Measurements from ENCODE around the gene IDH3A. TPM values are rescaled to one million over a fixed set of nuclear protein-coding genes. Genes with fewer than 3 reads are reported as not detected.
"Not testable (repeated sequence)": the region's sequence is repeated elsewhere in the genome, so short reads cannot be mapped to it uniquely, and the experiment has no call there.

The IDH3A gene
- total RNA-seq, 1 donor from 2014 or later, result 99.2 TPM

DNA sequence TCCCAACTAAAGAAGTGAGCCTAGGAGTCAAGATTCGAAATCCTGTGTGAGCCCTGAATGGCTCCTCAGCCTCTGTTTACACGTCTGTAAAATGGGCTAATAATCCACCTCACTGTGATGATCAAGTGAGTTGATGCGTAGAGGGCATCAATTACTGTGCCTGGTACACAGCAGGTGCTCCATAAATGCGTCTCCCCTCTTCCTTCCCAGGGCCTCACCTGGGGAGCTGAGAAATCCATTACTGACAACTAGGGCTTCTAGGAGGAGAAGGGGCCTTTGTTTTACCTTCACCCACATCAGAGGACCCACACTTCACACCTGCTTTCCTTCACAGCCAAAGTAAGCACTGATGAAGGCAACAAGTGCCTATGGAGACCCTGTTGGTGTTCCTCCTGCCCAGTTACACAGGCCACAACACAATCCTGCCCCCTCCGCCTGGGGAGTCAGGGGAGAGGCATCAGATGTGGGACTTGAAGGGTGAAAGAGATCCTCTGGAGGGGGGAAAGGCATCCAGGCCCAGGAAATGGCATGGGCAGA lies 19.3 kb upstream of the IDH3A start:
- no peak for ATAC-seq

DNA sequence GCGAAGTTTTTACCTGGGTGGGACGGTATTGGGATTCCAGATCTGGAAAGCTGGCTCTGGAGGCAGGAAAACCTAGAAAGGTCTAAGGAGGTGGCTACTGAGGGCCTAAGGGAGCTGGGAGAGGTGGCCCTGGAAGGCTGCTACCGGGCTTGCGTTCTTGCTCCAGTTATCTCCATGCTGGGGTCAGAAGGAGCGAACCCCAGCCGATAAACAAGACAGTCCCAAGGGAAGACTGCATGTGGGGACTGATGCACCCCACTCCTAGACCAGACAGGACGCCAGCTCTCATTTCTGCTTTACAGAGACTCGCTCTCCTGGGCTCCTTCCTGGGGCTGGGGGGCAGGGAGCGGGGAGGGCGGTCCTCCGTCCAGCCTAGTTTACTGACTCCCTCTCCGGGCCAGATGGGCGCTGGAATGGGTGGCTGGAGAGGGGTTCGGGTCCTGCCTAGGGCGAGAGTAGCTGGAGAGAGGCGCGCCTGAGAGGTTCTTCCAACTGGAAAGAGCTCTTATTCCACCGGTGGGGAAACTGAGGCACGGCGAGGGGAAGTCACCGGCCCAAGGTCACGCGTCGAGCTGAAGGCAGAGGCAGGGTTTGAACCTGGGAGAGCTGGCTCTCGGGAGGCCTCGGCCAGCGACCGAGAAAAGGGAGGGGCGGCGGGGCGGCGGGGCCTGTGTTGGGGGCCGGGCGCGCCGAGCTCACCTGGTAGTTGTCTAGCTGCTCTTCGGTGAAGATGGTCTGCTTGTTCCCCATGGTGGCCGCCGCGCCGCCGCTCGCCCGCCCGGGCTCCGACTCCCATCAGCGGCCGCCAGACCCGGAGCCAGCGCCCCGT lies 18.5 kb upstream of the IDH3A start:
- no peak for ATAC-seq

DNA sequence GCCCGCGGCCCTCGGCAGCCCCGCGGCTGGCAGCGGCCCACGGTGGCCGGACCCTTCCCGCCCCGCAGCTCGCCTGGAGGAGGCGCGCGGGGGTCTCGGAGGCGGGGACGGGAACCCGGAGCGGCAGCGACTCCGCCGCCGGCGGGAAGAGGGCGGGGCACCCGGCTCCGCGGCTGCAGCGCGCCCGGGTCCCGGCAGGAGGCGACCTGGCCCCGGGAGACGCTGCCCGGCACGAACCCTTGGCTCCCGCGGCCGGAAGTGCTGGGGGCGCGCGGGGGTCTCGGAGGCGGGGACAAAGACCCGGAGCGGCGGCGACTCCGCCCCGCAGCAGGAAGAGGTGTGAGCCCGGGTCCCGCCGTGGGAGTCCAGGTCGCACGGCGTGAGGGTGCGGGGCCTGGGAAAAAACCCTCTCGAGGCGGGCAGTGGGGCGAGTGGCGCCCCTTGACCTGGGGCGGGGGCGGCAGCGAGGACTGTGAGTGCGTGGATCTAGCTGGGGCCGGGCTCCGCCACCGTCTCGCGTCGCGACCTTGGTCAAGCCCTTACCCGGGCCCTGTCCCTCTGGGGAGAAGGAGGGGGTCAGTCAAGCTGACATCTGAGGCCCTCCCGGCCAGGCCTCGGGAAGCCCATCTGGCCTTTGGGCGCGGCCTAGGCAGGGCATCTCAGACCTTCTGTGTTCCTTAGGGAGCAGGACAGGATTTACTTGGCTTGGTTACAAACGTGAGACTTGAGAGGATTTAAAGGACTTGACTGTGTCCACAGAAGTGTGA lies 17.7 kb upstream of the IDH3A start, which contains the start of gene CIB2:
Gene CIB2, minus strand, starts transcription at position 151 of the 767 bp plus-strand sequence. CDS start 230 bp downstream, outside the sequence.
- ATAC-seq, result peak; percentile 68

DNA sequence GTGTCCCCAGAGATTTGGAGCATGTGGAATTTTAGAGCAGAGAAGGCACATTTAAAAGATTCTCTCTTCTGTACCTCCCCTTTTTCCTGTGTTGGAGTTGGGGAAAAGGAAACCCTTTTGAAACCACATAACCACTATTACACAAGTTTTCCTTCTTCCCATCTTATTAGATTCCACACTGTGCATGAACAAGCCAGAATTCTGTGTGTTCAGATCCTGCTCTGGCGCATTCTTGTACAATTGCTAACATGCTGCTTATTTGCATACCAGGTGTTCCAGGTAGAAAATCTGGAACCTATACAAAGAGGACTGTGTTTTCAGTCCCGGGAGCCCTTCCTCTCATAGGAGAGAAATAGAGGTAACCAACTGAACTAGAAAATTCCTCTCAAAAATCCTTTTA lies 15.4 kb upstream of the IDH3A start:
- peak; percentile 87 for ATAC-seq

DNA sequence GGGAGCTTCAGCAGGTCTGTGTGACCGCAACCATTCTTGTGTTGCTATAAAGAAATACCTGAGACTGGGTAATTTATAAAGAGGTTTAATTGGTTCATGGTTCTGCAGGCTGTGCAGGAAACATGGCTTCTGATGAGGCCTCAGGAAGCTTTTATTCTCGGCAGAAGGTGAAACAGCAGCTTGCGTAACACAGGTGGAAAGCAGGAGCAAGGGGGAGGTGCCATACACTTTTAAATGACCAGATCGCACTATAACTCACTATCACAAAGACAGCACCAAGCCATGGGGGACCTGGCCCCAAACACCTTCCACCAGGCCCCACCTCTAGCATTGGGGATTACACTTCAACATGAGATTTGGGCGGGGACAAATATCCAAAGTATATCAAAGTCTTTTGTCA lies 9.6 kb upstream of the IDH3A start:
- ATAC-seq, result no peak

DNA sequence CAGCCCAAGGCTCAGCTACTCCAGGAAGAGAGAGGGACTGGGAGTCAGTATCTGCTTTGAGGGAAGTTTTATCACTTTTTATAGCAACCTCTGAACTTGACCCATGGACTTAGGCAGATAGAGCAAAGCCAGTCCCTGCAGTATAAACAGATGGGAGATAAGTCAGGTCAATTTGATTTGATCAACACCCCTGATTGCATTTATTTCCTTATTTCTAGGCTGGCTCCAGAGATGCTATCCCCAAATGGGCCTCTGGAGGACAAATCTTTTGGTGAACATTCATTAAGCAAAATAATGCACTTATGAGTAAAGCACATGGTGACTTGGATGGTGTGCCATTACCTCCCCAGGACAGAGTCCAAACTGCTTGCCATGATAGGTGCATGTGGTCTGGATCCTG lies 8.9 kb upstream of the IDH3A start:
- no peak for ATAC-seq

DNA sequence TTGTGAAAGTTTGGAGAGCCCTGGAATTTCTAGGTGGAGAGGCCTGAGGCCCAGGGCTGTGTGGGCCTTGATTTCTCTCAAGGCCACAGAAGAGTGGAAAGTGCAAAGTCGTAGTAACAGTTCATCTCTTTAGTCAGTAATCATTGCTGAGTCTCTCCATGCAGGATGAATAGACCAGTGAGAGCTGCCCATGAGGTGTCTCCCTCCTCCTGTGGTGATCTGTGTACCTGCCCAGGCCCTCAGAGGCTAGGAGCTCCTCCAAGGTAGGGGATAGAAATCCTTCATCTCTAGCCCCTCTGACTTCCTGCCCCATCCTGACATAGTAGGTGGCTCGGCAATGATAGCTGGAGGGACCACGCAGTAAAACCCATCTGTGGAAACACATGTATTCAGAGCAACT lies 6.8 kb upstream of the IDH3A start:
- no peak for ATAC-seq

DNA sequence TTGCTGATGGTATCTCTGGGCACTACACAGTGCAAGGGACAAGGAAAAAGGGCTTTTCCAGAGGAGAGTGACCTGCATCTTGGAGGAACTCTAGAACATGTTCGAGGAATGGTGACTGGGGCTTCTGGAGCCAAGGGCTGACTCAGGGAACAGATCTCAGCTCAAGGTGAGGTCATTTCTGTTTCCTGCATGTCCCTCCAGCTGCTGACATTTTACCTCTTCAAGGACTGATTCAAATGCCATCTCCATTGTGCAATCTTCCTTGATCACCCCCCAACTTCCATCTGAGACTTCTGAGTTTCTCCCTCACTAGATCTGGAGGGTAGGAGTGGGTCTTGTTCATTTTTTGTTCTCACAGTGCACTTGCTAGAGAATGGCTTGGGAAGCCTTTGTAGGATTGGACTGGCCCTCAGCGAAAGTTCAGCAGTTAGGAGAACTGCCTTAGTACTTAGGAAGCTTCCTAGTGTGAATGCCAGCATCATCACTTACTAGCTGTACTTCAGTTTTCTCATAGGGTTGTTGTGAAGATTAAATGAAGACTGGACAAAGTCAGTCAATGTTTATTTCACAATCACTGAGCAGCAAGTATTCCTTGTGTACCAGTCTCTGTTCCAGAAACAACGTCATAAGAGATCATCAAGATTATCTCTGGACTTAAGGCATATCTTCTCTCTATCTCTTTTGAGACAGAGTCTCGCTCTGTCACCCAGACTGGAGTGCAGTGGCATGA lies 2.6 kb upstream of the IDH3A start:
- peak; percentile 4 for ATAC-seq

DNA sequence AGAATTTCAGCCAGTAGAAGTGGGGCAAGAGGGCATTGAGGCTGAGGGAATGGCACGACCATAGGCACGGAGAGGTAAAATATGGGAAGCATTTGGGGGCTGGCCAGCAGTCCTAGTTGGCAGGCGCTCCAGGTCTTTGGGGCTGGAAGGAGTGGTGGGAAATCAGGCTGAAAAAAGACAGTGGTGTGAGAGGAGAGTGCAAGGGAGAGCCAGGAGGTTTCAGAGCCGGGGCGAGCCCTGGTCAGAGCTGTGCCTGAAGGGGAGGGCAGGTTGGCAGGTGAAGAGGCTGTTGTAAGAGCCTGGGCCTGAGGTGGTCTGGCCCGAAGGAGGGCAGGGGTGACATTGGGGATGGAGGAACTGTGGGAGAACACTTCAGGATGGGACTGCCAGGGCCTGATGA lies 1.6 kb upstream of the IDH3A start:
- no peak for ATAC-seq

DNA sequence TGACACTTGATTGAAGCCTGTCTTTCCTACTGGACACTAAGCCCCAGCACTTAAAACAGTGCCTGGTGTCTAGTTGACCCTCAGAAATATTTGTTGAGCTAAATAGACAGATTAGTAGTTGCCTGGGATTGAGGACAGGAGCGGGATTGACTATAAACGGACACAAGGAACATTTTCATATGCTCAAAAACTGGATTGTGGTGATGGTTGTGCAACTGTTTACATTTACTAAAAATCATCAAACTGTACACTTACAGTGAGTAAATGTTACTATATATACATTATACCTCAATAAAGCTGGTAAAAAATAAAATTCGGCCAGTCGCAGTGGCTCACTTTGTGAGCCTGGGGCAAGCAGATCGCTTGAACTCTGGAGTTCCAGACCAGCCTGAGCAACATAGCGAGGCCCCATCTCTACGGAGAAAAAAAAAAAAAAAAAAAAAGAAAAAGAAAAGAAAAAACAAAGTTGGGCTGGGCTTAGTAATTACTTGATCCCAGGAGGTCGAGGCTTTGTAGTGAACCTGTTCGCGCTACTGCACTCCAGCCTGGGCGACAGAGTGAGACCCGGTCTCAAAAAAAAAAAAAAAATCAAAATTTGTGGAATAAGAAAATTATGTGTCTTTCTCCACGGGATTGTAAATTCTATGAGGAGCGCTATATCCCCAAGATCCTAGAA lies 632 bp upstream of the IDH3A start:
- no peak for ATAC-seq

DNA sequence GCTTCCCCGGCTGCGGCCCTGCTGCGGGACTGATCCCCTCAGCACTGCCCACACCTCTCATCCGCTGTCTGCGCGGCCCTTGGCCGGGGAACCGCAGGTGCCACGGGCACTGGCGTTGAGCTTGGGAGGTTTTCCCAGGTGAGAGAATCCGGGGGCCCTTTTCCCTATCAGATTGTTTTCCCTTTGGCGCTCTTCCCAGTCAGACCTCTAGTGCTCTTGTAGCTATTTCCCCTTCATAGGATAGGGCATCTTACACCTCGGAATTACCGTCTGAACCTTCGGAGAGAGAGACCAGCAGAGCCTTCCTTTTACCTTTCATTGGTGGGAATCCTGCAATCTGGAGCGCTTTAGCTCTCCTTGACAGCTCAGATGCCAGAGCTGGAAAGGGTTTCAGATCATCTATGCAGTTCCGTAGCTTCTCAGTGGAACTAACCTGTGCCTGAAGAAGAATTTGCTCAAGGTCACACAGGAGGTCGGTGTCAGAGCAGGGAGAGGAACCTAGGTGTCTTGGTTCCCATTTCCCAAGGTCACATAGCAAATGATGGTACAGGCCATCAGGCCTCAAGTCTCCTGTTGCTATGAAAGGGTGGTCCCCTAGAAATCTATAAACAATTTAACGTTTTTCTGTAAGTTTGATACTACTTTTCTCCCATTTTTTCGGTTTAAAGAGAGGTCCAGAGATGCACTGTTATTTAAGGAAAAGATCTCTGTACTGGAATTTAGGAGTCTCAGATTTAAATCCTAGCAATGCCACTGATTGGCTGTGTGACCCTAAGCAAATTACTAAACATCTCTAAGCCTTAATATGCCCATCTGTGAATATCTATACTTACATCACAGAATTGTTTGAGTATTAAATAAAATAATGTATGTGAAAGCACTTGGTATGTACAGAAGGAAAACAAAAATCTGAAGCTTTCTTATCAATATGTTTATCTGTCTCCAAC lies 916 bp downstream of the IDH3A start:
- no peak for ATAC-seq

DNA sequence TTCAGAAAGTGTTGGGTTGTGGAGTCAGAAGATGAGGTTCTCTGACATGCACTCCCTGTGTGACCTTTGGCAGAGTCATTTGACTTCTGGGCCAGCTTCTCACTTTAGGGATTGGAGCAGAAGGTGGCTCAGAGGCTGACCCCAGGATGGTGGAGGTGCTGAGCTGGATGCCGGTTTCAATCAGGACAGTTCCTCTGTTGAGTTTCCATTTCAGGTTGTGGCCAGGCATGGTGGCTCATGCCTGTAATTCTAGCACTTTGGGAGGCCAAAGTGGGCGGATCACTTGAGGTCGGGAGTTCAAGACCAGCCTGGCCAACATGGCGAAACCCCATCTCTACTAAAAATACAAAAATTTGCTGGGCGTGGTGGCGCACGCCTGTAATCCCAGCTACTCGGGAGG lies 1.9 kb downstream of the IDH3A start:
- not testable (repeated sequence) for ATAC-seq

DNA sequence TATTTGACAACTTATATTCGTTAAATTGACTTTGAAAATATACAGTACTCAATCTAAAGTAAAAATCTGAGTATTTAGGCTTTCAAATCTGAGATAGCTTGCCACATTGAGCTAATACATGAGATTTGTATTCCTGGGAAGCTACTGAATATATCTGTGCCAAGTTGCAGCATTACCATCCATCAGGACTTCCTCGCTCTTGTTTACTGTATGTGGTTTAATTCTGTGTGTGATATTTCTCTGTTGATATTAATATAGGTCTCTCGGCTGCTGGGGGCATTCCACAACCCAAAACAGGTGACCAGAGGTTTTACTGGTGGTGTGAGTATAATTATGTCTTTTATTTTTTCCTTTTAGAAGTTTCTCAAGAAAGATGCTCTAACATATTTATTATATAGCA lies 5.8 kb downstream of the IDH3A start:
- ATAC-seq, result no peak

DNA sequence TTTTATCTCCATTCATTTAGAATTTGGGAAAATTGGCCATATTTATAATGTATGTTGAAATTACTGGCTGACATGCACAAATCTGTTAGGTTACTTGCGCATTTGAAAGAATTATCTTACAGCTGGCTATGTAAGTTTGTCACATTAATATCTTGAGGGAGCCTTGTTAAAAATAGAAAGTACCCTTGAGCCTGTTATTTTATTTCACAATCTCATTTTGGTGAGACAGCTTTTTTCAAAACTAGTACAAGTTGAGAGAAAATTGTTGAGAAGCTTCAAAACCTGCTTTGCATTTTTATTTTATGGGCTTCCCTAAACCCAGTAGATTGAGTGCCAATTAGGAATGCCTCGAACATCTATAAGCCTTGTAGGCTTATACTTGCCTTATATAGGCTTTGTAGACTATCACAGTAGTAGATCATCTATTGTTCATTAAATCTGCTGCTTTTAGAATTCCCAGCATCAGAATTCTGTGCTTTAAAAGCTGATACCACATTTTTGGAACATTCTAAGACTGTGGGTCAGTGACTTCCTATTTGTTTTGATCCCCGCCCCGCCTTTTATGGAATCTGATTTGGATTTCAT lies 6.3 kb downstream of the IDH3A start:
- ATAC-seq, result no peak

DNA sequence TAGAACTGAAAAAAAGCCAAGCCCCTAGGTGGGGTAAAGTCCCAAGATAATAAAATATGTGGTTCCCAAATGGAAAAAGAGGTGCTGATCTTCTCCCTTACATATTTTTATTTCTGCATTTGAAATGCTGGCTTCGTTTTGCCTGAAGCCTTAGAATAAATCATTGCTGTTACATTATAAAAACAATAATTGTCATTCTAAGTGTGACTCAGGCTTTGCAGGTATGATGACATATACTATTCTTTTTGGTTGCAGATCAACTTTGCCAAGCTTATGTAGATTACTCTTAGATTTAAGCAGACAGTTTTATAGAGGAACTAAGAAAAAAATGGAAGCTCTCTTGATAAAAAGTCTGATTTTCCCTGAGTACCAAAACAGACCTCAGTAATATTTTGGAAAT lies 7.5 kb downstream of the IDH3A start:
- peak; percentile 85 for ATAC-seq

DNA sequence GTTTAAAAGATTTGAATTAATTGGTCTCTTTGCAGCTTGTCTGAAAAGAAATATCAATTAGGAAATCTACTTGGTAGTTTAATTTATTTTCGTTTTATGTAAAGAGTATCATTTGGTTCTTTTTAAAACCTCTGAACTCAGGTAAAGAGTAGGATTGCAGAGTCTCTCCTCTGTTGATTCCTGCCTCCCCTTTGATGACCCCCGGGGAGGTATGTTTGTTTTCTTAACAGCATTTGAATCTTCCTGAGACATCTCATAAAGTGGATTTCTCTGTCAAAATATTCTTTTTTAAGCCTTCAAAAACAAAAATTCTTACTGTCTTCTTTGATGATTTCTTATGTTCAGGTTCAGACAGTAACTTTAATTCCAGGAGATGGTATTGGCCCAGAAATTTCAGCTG lies 8.0 kb downstream of the IDH3A start:
- no peak for ATAC-seq

DNA sequence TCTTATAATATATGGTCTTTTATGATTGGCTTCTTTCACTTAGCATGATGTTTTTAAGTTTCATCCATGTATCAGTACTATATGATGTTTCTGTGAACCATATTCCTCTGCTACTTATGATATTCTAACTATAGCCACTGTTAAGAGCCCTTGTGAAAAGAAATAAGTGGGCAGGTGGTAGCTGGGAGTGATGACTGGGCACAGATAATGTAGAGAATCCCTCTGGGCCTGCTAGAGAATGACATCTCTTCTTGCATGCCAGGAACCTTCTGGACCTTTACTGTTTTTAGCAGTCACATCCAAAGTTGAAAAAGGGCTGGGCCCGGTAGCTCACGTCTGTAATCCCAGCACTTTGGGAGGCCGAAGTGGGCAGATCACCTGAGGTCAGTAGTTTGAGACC lies 10.2 kb downstream of the IDH3A start:
- ATAC-seq, result no peak

DNA sequence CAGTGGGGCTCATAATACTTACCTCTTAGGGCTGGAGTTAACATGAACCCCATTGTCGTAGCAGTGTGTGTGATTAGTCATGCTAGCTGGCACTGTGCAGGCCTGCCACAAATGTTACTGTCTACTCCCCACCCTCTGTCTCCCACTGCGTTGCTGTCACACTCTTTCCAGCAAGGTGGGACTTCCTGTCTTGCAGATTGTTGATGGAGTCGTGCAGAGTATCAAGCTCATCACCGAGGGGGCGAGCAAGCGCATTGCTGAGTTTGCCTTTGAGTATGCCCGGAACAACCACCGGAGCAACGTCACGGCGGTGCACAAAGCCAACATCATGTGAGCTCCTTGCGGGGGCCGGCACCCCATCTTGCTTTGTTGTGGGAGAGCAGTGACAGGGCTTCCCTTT lies 12.9 kb downstream of the IDH3A start:
- ATAC-seq, result no peak

DNA sequence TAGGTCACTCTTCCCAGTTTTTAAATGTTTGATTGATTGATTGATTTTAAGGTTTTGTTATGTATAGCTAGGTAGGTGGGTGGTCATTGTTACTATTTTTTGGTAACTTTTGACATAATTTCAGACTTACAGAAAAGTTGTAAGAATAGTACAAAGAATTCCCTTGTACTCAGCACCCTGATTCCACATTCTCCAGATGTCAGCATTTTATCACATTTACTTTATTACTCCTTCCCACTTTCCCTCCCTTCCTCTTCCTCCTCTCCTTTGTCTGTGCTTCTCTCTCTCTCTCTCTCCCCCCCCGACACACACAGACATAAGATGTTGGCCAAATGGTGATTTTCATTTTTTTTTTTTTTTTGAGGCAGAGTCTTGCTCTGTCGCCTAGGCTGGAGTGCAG lies 14.8 kb downstream of the IDH3A start:
- ATAC-seq, result no peak

DNA sequence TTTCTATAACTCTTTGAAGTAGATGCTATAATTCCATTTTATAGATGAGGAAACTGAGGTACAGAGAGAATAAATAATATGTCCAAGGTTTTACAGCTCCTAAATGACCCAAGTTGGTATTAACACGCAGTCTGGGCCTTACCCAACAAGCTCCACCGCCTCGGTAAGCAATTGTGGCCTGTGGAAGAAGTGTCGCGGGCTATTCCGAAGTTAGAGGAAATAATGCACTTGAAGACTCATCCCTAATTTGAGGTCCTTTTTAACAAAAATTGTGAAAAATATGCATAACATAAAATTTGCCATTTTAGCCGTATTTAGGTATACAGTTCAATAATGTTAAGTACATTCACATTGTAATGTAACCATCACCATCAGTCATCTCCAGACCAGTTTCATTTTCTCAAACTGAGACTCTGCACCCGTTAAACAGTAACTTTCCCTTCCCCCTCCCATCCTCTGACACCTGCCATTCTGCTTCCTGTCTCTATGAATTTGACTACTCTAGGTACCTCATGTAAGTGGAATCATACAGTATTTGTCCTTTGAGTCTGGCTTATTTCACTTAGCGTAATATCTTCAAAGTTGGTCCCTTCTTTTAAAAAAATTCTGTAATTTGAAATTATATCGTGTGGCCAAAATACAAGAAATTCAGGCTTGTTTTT lies 18.2 kb downstream of the IDH3A start:
- ATAC-seq, result peak; percentile 32

All from esophagus mucosa (tissue), 1 donor.